ENCODE measurements around the gene FAM229B.

FAM229B gene

GRCh38 chr6:112123982-112124381 lies 36.6 kb downstream of the FAM229B start:
- Histone ChIP-seq H3K4me3 (replicated peaks; ENCODE audit: low read depth, low read length) (no peak overlapping the region), H3K27me3 (replicated peaks; ENCODE audit: control insufficient read depth, insufficient read depth, low read length) (no peaks in the 10 kb centered on the region; the same call in 1 of the 2 replicates), H3K36me3 (ENCODE audit: control insufficient read depth, insufficient read depth, low read length) (no peaks in the 10 kb centered on the region)
- DNase-seq (ENCODE audit: extremely low read depth, insufficient read length): no peak
- TF ChIP-seq CTCF (IDR thresholded peaks at IDR 0.05; ENCODE audit: insufficient read depth, low read length, poor library complexity, severe bottlenecking): no peak

GRCh38 chr6:112128208-112128607 lies 40.8 kb downstream of the FAM229B start:
- H3K36me3 ChIP-seq (ENCODE audit: control insufficient read depth, insufficient read depth, low read length): no peaks in the 10 kb centered on the region
- DNase-seq (ENCODE audit: extremely low read depth, insufficient read length): no peak
- TF ChIP-seq CTCF (IDR thresholded peaks at IDR 0.05; ENCODE audit: insufficient read depth, low read length, poor library complexity, severe bottlenecking): no peak
- H3K4me3 ChIP-seq (replicated peaks; ENCODE audit: low read depth, low read length): no peak overlapping the region
- H3K27me3 ChIP-seq (replicated peaks; ENCODE audit: control insufficient read depth, insufficient read depth, low read length): no peaks in the 10 kb centered on the region

GRCh38 chr6:112130878-112131277 lies 43.5 kb downstream of the FAM229B start:
- Histone ChIP-seq H3K4me3 (replicated peaks; ENCODE audit: low read depth, low read length) (no peak overlapping the region), H3K36me3 (ENCODE audit: control insufficient read depth, insufficient read depth, low read length) (no peaks in the 10 kb centered on the region), H3K27me3 (replicated peaks; ENCODE audit: control insufficient read depth, insufficient read depth, low read length) (no peaks in the 10 kb centered on the region)
- no peak for TF ChIP-seq CTCF (IDR thresholded peaks at IDR 0.05; ENCODE audit: insufficient read depth, low read length, poor library complexity, severe bottlenecking)
- no peak for DNase-seq (ENCODE audit: extremely low read depth, insufficient read length)

- DNase-seq (ENCODE audit: extremely low read depth, insufficient read length): no peak
- Histone ChIP-seq H3K27me3 (replicated peaks; ENCODE audit: control insufficient read depth, insufficient read depth, low read length) (no peaks in the 10 kb centered on the region), H3K36me3 (ENCODE audit: control insufficient read depth, insufficient read depth, low read length) (no peaks in the 10 kb centered on the region), H3K4me3 (replicated peaks; ENCODE audit: low read depth, low read length) (no peak overlapping the region)
- TF ChIP-seq CTCF (IDR thresholded peaks at IDR 0.05; ENCODE audit: insufficient read depth, low read length, poor library complexity, severe bottlenecking): no peak
Observed at GRCh38 chr6:112139052-112139451, 51.7 kb downstream of the FAM229B start.

GRCh38 chr6:112141707-112142106 lies 54.3 kb downstream of the FAM229B start:
- no peak for DNase-seq (ENCODE audit: extremely low read depth, insufficient read length)
- no peak for TF ChIP-seq CTCF (IDR thresholded peaks at IDR 0.05; ENCODE audit: insufficient read depth, low read length, poor library complexity, severe bottlenecking)
- H3K27me3 ChIP-seq (replicated peaks; ENCODE audit: control insufficient read depth, insufficient read depth, low read length): no peaks in the 10 kb centered on the region
- no peaks in the 10 kb centered on the region for H3K36me3 ChIP-seq (ENCODE audit: control insufficient read depth, insufficient read depth, low read length)
- H3K4me3 ChIP-seq (replicated peaks; ENCODE audit: low read depth, low read length): no peak overlapping the region

All from GM06990 (cell line).